ENCODE results near the gene KPNA1. TPM values are rescaled to one million over a fixed set of nuclear protein-coding genes. Genes with fewer than 3 reads are reported as not detected.

The KPNA1 gene
- total and polyA plus RNA-seq, 8 donors = 39.6 to 71.4 (median 45.0) TPM

- no peaks in the 10 kb centered on the region for H3K27me3 ChIP-seq
- H3K4me1 ChIP-seq = peaks cover 0 to 3% of the 10 kb centered on the region in 2 donors
- intact Hi-C loops (cut with DNase I) = no loop called here
- no peak overlapping the region for H3K27ac ChIP-seq
- no peaks in the 10 kb centered on the region for H3K9me3 ChIP-seq
- peaks cover 0 to 86% of the 10 kb centered on the region in 2 donors for H3K36me3 ChIP-seq
- DNase-seq (no peak), ATAC-seq (no peak)
- no peak overlapping the region for H3K4me3 ChIP-seq
- TF ChIP-seq CTCF (IDR thresholded peaks at IDR 0.05) = no peak
These were observed 15.4 kb upstream of the KPNA1 start for GRCh38 chr3:122530164-122530563.

GRCh38 chr3:122523317-122523716, 8.6 kb upstream of the KPNA1 start:
- no peak for TF ChIP-seq CTCF (IDR thresholded peaks at IDR 0.05)
- no peaks in the 10 kb centered on the region for H3K9me3 ChIP-seq
- ATAC-seq (no peak), DNase-seq (no peak)
- no peaks in the 10 kb centered on the region for H3K27me3 ChIP-seq
- no peak overlapping the region for H3K4me3 ChIP-seq
- no peaks in the 10 kb centered on the region for H3K4me1 ChIP-seq
- intact Hi-C loops (cut with DNase I) = no loop called here
- H3K36me3 ChIP-seq = peaks cover 0 to 17% of the 10 kb centered on the region in 2 donors
- no peak overlapping the region for H3K27ac ChIP-seq

- no peak overlapping the region for H3K4me3 ChIP-seq
- intact Hi-C loops (cut with DNase I) = no loop called here
- DNase-seq = no peak
These were observed 6.1 kb upstream of the KPNA1 start for GRCh38 chr3:122520861-122521260.

GRCh38 chr3:122519693-122520092, 5.0 kb upstream of the KPNA1 start:
- no peaks in the 10 kb centered on the region for H3K36me3 ChIP-seq
- no peak overlapping the region for H3K4me3 ChIP-seq
- intact Hi-C loops (cut with DNase I) = no loop called here
- TF ChIP-seq CTCF (IDR thresholded peaks at IDR 0.05) = no peak
- no peak for ATAC-seq
- no peaks in the 10 kb centered on the region for H3K27me3 ChIP-seq
- H3K4me1 ChIP-seq = peaks cover 0 to 4% of the 10 kb centered on the region in 2 donors
- H3K27ac ChIP-seq = no peak overlapping the region
- DNase-seq = no peak
- no peaks in the 10 kb centered on the region for H3K9me3 ChIP-seq

More at GRCh38 chr3:122520861-122521260, 6.1 kb upstream of the KPNA1 start:
- Histone ChIP-seq H3K27me3 (no peaks in the 10 kb centered on the region), H3K4me1 (no peaks in the 10 kb centered on the region), H3K9me3 (no peaks in the 10 kb centered on the region), H3K36me3 (no peaks in the 10 kb centered on the region), H3K27ac (no peak overlapping the region)
- no peak for ATAC-seq
- no peak for TF ChIP-seq CTCF (IDR thresholded peaks at IDR 0.05)

- peaks cover 6 to 23% of the 10 kb centered on the region in 2 donors for H3K4me1 ChIP-seq
- H3K27me3 ChIP-seq = no peaks in the 10 kb centered on the region
- H3K9me3 ChIP-seq = no peaks in the 10 kb centered on the region
- no peak overlapping the region for H3K4me3 ChIP-seq
- no peaks in the 10 kb centered on the region for H3K36me3 ChIP-seq
- no peak overlapping the region for H3K27ac ChIP-seq
- no peak for DNase-seq
- no peak for ATAC-seq
- intact Hi-C loops (cut with DNase I) = no loop called here
- TF ChIP-seq CTCF (IDR thresholded peaks at IDR 0.05) = no peak
These were observed 2.2 kb upstream of the KPNA1 start for GRCh38 chr3:122516846-122517360.

Data from left lung (tissue), 10 donors.